ENCODE measurements around the gene TRIM9. TPM values are rescaled to one million over a fixed set of nuclear protein-coding genes. Genes with fewer than 3 reads are reported as not detected.

The TRIM9 gene
- total and polyA plus RNA-seq, 7 donors, result 0.17 to 3.3 (median 1.1) TPM

- H3K4me1 ChIP-seq, result no peaks in the 10 kb centered on the region
- H3K36me3 ChIP-seq (ENCODE audit: insufficient read depth in 1 of 2, low read depth in 1 of 2), result peaks cover 0 to 4% of the 10 kb centered on the region in 2 donors
- ATAC-seq (no peak), DNase-seq (no peak)
- peak overlapping the region; percentile 10 for H3K4me3 ChIP-seq
- intact Hi-C loops (cut with DNase I), result no loop called here
- no peaks in the 10 kb centered on the region for H3K9me3 ChIP-seq
- no peak for TF ChIP-seq CTCF (IDR thresholded peaks at IDR 0.05)
- no peak overlapping the region for H3K27ac ChIP-seq
- peaks cover 0 to 2% (median 0%) of the 10 kb centered on the region in 3 donors for H3K27me3 ChIP-seq (ENCODE audit: insufficient read depth in 3 of 3, low read length in 2 of 3)
- 77 to 91% (median 84%) methylated on average over 6 of the region's 6 CpGs for WGBS, 3 donors
Measured at GRCh38 chr14:50941151-50941550, 153.8 kb downstream of the TRIM9 start.

- no peaks in the 10 kb centered on the region for H3K27me3 ChIP-seq (ENCODE audit: insufficient read depth in 3 of 3, low read length in 2 of 3)
- no peak overlapping the region for H3K27ac ChIP-seq
- TF ChIP-seq CTCF (IDR thresholded peaks at IDR 0.05), result no peak
- 71 to 87% (median 78%) methylated on average over 4 of the region's 4 CpGs for WGBS, 3 donors
- H3K4me3 ChIP-seq, result no peak overlapping the region
- DNase-seq (no peak), ATAC-seq (no peak)
- H3K36me3 ChIP-seq (ENCODE audit: insufficient read depth in 1 of 2, low read depth in 1 of 2), result peaks cover 0 to 16% of the 10 kb centered on the region in 2 donors
- H3K4me1 ChIP-seq, result no peaks in the 10 kb centered on the region
- intact Hi-C loops (cut with DNase I), result no loop called here
- no peaks in the 10 kb centered on the region for H3K9me3 ChIP-seq
Measured at GRCh38 chr14:50937800-50938199, 157.1 kb downstream of the TRIM9 start.

- intact Hi-C loops (cut with DNase I), result no loop called here
- no peak for ATAC-seq
- Histone ChIP-seq H3K9me3 (no peaks in the 10 kb centered on the region), H3K27ac (no peak overlapping the region), H3K4me1 (no peaks in the 10 kb centered on the region), H3K27me3 (ENCODE audit: insufficient read depth in 3 of 3, low read length in 2 of 3) (no peaks in the 10 kb centered on the region), H3K4me3 (no peak overlapping the region), H3K36me3 (ENCODE audit: insufficient read depth in 1 of 2, low read depth in 1 of 2) (peaks cover 0 to 16% of the 10 kb centered on the region in 2 donors)
- DNase-seq, result no peak
- TF ChIP-seq CTCF (IDR thresholded peaks at IDR 0.05), result no peak
- 68 to 81% (median 74%) methylated on average over 2 of the region's 2 CpGs for WGBS, 3 donors
Measured at GRCh38 chr14:50937325-50937724, 157.6 kb downstream of the TRIM9 start.

- no peak for DNase-seq
- no peak for ATAC-seq
- no peaks in the 10 kb centered on the region for H3K4me1 ChIP-seq
- no peak for TF ChIP-seq CTCF (IDR thresholded peaks at IDR 0.05)
- H3K4me3 ChIP-seq, result no peak overlapping the region
- peaks cover 0 to 20% of the 10 kb centered on the region in 2 donors for H3K36me3 ChIP-seq (ENCODE audit: insufficient read depth in 1 of 2, low read depth in 1 of 2)
- WGBS, 3 donors, result 69 to 92% (median 91%) methylated on average over 2 of the region's 2 CpGs
- intact Hi-C loops (cut with DNase I), result no loop called here
- H3K27me3 ChIP-seq (ENCODE audit: insufficient read depth in 3 of 3, low read length in 2 of 3), result no peaks in the 10 kb centered on the region
- no peak overlapping the region for H3K27ac ChIP-seq
- H3K9me3 ChIP-seq, result no peaks in the 10 kb centered on the region
Measured at GRCh38 chr14:50936882-50937281, 158.0 kb downstream of the TRIM9 start.

- no peak overlapping the region for H3K27ac ChIP-seq
- DNase-seq (no peak), ATAC-seq (no peak)
- H3K4me3 ChIP-seq, result no peak overlapping the region
- intact Hi-C loops (cut with DNase I), result no loop called here
- no peaks in the 10 kb centered on the region for H3K4me1 ChIP-seq
- H3K9me3 ChIP-seq, result no peaks in the 10 kb centered on the region
- H3K27me3 ChIP-seq (ENCODE audit: insufficient read depth in 3 of 3, low read length in 2 of 3), result no peaks in the 10 kb centered on the region
- peaks cover 0 to 28% of the 10 kb centered on the region in 2 donors for H3K36me3 ChIP-seq (ENCODE audit: insufficient read depth in 1 of 2, low read depth in 1 of 2)
- 90 to 94% (median 93%) methylated on average over 2 of the region's 2 CpGs for WGBS, 3 donors
- no peak for TF ChIP-seq CTCF (IDR thresholded peaks at IDR 0.05)
Measured at GRCh38 chr14:50936016-50936340, 158.9 kb downstream of the TRIM9 start.
